Heart left ventricle (tissue), 16 donors: Measurements from ENCODE around the gene UNC50. TPM values are rescaled to one million over a fixed set of nuclear protein-coding genes. Genes with fewer than 3 reads are reported as not detected.

Source experiments
- ATAC-seq, 4 donors: fragments of 200-7000 bp; cut with Tn5 transposase; one replicate each; pipeline ENCODE4 v1.9.1; 2020 to 2022; ENCODE audit warnings: moderate library complexity in 4 of 4, mild to moderate bottlenecking in 3 of 4, moderate number of reproducible peaks in 1 of 4
- DNase-seq, 5 donors: peaks; one replicate each; pipeline ENCODE4 v3.0.0-alpha.2; 2020
- H3K27ac ChIP-seq, 12 donors: fragments of 200-600 bp; sonication (generic) in 4 of 12; one replicate each; pipeline versions ENCODE4 v1.5.0 to v1.8.0; 2016 to 2022; ENCODE audit warnings: mild to moderate bottlenecking in 2 of 12
- H3K27me3 ChIP-seq, 9 donors: fragments of 200-600 bp; sonication (generic) in 2 of 9; one replicate each; pipeline versions ENCODE4 v1.5.1 to v1.8.0; 2016 to 2022; ENCODE audit warnings: mild to moderate bottlenecking in 3 of 9
- H3K36me3 ChIP-seq, 9 donors: fragments of 200-600 bp; sonication (generic) in 2 of 9; one replicate each; pipeline versions ENCODE4 v1.5.0 to v1.8.0; 2018 to 2022; ENCODE audit warnings: mild to moderate bottlenecking in 2 of 9
- H3K4me1 ChIP-seq, 12 donors: fragments of 200-600 bp; sonication (generic) in 4 of 12; one replicate each; pipeline versions ENCODE4 v1.5.0 to v1.8.0; 2016 to 2022; ENCODE audit warnings: mild to moderate bottlenecking in 3 of 12
- H3K4me3 ChIP-seq, 12 donors: fragments of 200-600 bp; sonication (generic) in 4 of 12; one replicate each; pipeline versions ENCODE4 v1.5.0 to v1.8.0; 2017 to 2022; ENCODE audit warnings: mild to moderate bottlenecking in 9 of 12, moderate library complexity in 4 of 12
- H3K9me3 ChIP-seq, 12 donors: fragments of 200-600 bp; sonication (generic) in 4 of 12; one replicate each; pipeline versions ENCODE4 v1.5.0 to v1.8.0; 2016 to 2022; ENCODE audit warnings: mild to moderate bottlenecking in 1 of 12
- POLR2A ChIP-seq, 2 donors: fragments of 450-650 bp; IDR thresholded peaks; one replicate each; pipeline ENCODE4 v1.6.1; 2017; ENCODE audit warnings: antibody characterized with exemption in 2 of 2, mild to moderate bottlenecking in 2 of 2, moderate library complexity in 2 of 2
- WGBS, 4 donors: extraction: QIAGEN DNeasy Blood & Tissue Kit in 2 of 4; methylation state at CpG; one replicate each; pipeline versions ENCODE4 v1.1.5 to v1.1.7; 2013 to 2018; 5-methylcytosine and 5-hydroxymethylcytosine counted together
- intact Hi-C, 10 donors: fragments of 100-400 bp; cut with DNase I; formaldehyde crosslinking; loops; one replicate each; pipeline versions ENCODE4 v1.11.1 to v1.14.2; 2022
- polyA plus RNA-seq, 2 donors: library from polyadenylated mRNA; stranded (reverse); fragments of 200-250 nt; gene quantifications; one replicate each; pipeline ENCODE4 v1.2.3, GENCODE V29; 2013
- total RNA-seq, 9 donors: library from RNA; depleted of rRNA in 2 of 9; stranded (reverse); fragments of >200 nt in 2 of 9; fragmentation: NEBNext Ultra II Directional in 3 of 9; extraction: Animal tissue kit (Norgen Biotek cat#: 25700) in 3 of 9; gene quantifications; one replicate each; pipeline versions ENCODE4 v1.1.0 to v1.2.4, GENCODE V29; 2016 to 2023
- TF ChIP-seq, protein P1 (sequence below), 12 donors: fragments of 200-600 bp; sonication (generic) in 4 of 12; IDR thresholded peaks; one replicate each; pipeline versions ENCODE4 v1.5.0 to v1.8.0; 2018 to 2022; ENCODE audit warnings: antibody characterized with exemption in 12 of 12, mild to moderate bottlenecking in 5 of 12
- donor health status: ischemic (EF 13 %, LVEDD 7.1; RV severe dilation, severe dysfunction).
- donor health status: healthy with polysubstance abuse.
- donor health status: DM: no; HTN: yes; CAD: no.
- donor health status: DM: no; HTN: no; CAD: no.
- donor health status: ischemic (EF 25% LVEDD 6.9; RV normal size, moderate dysfunction).
- donor health status: ischemic (EF 25% LVEDD 5.7; RV mildly dilated, moderate dysfunction).
- donor health status: healthy.
- donor health status: DM: yes; HTN: yes; CAD: no.
- donor health status: ischemic (EF 35%, LVEDD 5.7; RV mildly dilated, moderate dysfunction).
- donor health status: nonischemic (EF 11% LVEDD 7.7; RV severe dilation, severe dysfunction).
- donor health status: DM: yes; HTN: yes; CAD: no.
- donor health status: PGD.
- donor health status: ischemic (EF 29% LVEDD 5.4; RV normal size, mild dysfunction).
- donor health status: nonischemic (EF 23%, LVEDD 6.1; RV moderate dilation, normal function).

UNC50 gene
- total and polyA plus RNA-seq, 11 donors: 22.3 to 37.0 (median 25.8) TPM

DNA sequence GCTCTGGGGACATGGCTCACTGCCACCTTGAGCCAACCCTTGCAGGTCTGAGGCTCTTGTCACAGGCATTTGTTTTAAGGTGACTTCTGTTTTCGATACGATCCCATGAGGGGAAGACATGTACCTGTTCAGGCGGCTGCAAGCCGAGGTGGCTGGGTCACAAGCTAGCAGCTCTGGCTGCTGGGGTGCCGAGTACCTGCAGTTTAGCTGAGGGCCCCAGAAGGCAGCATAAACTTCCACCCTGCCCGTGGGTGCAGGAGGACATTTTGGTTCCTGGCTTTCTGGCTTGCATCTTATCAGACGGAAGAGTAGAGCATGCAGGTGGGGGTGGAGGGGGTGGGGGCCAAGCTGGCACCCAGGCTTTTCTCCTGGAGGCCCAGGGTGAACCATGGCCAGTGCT is 28.5 kb upstream of the UNC50 start:
- intact Hi-C loops: loop anchor here in 6 of 10 donors (5.0 to 10.0 kb wide), 2 partner anchors 165 to 168 kb away; no protein-coding TSS in a partner anchor

DNA sequence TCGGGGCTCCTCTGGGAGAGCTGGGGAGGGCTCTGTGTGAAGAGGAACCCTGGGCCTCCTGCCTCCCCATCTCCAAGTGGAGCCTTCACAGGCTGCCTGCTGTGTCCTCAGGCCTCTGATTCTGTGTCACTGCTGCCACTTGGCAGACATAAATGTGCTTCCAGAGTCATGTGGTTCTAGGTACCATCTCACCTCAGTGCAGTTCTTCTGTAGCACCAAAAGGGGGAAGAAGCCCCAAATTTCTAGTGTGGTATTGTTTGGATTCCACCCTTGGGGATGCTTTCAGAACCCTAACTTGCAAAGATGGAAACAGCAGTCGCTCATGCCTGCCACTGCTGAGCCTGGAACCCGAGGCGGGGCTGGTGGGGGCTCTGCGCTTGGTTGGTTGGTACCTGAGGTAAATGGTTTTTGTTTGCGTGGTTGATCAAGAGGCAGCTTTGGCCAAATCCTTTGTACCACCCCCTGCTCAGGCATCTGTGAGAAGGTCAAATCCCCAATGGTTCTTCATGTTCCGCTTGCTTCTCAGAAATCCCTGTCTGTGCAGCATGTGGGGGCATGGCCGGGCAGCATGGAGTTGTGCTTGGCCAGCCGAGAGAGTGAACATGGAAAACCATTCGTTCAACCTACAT is 27.6 kb upstream of the UNC50 start:
- H3K4me3 ChIP-seq: no peak overlapping the region
- TF ChIP-seq, protein P1, sequence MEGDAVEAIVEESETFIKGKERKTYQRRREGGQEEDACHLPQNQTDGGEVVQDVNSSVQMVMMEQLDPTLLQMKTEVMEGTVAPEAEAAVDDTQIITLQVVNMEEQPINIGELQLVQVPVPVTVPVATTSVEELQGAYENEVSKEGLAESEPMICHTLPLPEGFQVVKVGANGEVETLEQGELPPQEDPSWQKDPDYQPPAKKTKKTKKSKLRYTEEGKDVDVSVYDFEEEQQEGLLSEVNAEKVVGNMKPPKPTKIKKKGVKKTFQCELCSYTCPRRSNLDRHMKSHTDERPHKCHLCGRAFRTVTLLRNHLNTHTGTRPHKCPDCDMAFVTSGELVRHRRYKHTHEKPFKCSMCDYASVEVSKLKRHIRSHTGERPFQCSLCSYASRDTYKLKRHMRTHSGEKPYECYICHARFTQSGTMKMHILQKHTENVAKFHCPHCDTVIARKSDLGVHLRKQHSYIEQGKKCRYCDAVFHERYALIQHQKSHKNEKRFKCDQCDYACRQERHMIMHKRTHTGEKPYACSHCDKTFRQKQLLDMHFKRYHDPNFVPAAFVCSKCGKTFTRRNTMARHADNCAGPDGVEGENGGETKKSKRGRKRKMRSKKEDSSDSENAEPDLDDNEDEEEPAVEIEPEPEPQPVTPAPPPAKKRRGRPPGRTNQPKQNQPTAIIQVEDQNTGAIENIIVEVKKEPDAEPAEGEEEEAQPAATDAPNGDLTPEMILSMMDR (IDR thresholded peaks at IDR 0.05): no peak
- TF ChIP-seq POLR2A (IDR thresholded peaks at IDR 0.05): no peak
- H3K4me1 ChIP-seq: peaks cover 0 to 8% (median 0%) of the 10 kb centered on the region in 12 donors
- intact Hi-C loops: no loop called here
- WGBS, 4 donors: 92 to 95% (median 94%) methylated on average over 10 of the region's 10 CpGs
- DNase-seq: no peak
- ATAC-seq: no peak
- peaks cover 0 to 97% (median 60%) of the 10 kb centered on the region in 9 donors for H3K36me3 ChIP-seq
- H3K27ac ChIP-seq: no peak overlapping the region
- H3K9me3 ChIP-seq: no peaks in the 10 kb centered on the region
- no peaks in the 10 kb centered on the region for H3K27me3 ChIP-seq

More for the DNA sequence above, 28.5 kb upstream of the UNC50 start:
- peak in 1 of 5 donors; percentile 42 for DNase-seq
- peaks cover 0 to 8% (median 0%) of the 10 kb centered on the region in 12 donors for H3K4me1 ChIP-seq
- peaks cover 0 to 97% (median 66%) of the 10 kb centered on the region in 9 donors for H3K36me3 ChIP-seq
- ATAC-seq: no peak
- no peak for TF ChIP-seq POLR2A (IDR thresholded peaks at IDR 0.05)
- TF ChIP-seq, protein P1 (IDR thresholded peaks at IDR 0.05): no peak
- WGBS, 4 donors: 85 to 94% (median 90%) methylated on average over 7 of the region's 7 CpGs
- no peak overlapping the region for H3K27ac ChIP-seq
- no peak overlapping the region for H3K4me3 ChIP-seq
- no peaks in the 10 kb centered on the region for H3K9me3 ChIP-seq
- H3K27me3 ChIP-seq: no peaks in the 10 kb centered on the region

DNA sequence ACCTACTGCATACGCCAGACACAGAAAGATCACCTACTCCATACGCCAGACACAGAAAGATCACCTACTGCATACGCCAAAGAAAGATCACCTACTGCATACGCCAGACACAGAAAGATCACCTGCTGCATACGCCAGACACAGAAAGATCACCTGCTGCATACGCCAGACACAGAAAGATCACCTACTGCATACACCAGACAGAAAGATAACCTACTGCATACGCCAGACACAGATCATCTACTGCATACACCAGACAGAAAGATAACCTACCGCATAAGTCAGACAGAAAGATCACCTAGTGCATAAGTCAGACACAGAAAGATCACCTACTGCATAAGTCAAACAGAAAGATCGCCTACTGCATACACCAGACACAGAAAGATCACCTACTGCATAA is 25.9 kb upstream of the UNC50 start:
- Histone ChIP-seq H3K27me3 (no peaks in the 10 kb centered on the region), H3K4me1 (peaks cover 0 to 3% (median 0%) of the 10 kb centered on the region in 12 donors), H3K4me3 (no peak overlapping the region), H3K9me3 (no peaks in the 10 kb centered on the region), H3K36me3 (peaks cover 0 to 97% (median 52%) of the 10 kb centered on the region in 9 donors), H3K27ac (no peak overlapping the region)
- 92 to 97% (median 96%) methylated on average over 9 of the region's 9 CpGs for WGBS, 4 donors
- intact Hi-C loops: no loop called here
- TF ChIP-seq, protein P1 (IDR thresholded peaks at IDR 0.05): no peak
- no peak for TF ChIP-seq POLR2A (IDR thresholded peaks at IDR 0.05)
- ATAC-seq (no peak), DNase-seq (no peak)

DNA sequence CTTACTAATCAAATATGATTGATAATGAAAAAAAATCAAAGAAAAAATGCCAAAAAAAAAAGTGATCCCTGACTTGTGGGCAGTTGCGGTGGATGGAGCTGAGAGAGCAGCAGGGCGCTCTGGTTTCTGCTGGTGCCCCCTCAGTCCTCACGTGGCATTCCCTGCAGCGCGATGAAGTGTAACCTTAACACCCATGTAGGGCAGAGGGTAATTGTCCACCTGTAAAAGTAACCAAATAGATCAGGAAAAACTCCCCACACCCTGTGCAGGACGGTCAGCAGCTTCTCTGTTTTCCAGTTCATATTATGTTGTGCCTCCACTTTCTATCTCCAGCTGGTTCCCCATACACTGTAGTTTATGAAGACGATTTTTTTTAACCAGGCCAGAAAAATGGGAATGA is 25.1 kb upstream of the UNC50 start:
- no peak for DNase-seq
- WGBS, 4 donors: 92 to 95% (median 94%) methylated on average over 7 of the region's 7 CpGs
- Histone ChIP-seq H3K4me3 (no peak overlapping the region), H3K27ac (no peak overlapping the region), H3K4me1 (peaks cover 0 to 3% (median 0%) of the 10 kb centered on the region in 12 donors), H3K9me3 (no peaks in the 10 kb centered on the region), H3K36me3 (peaks cover 0 to 97% (median 51%) of the 10 kb centered on the region in 9 donors), H3K27me3 (no peaks in the 10 kb centered on the region)
- ATAC-seq: no peak
- intact Hi-C loops: no loop called here
- no peak for TF ChIP-seq POLR2A (IDR thresholded peaks at IDR 0.05)
- TF ChIP-seq, protein P1 (IDR thresholded peaks at IDR 0.05): no peak
